T-helper 1 cell (primary cell): ENCODE results near the gene DUSP28.
"Not testable (repeated sequence)": the region's sequence is repeated elsewhere in the genome, so short reads cannot be mapped to it uniquely, and the experiment has no call there.

ENCODE experiments used
- DNase-seq, 5 donors: peaks; one replicate each; pipeline ENCODE4 v3.0.0-alpha.2; 2012 to 2020

DUSP28 gene

GRCh38 chr2:240561325-240561971 lies 1.3 kb downstream of the DUSP28 start:
- DNase-seq, result peak in 1 of 5 donors; percentile 68

GRCh38 chr2:240563231-240563630 lies 3.1 kb downstream of the DUSP28 start:
- not testable (repeated sequence) for DNase-seq

GRCh38 chr2:240563951-240564560 lies 3.9 kb downstream of the DUSP28 start:
- DNase-seq, result no peak

GRCh38 chr2:240564561-240565332 lies 4.6 kb downstream of the DUSP28 start:
- peak in 1 of 5 donors; percentile 57 for DNase-seq

- DNase-seq, result peak; percentile 84 to 97 (median 87)
Observed at GRCh38 chr2:240565333-240566202, 5.4 kb downstream of the DUSP28 start.

- peak; percentile 92 to 95 (median 94) for DNase-seq
Observed at GRCh38 chr2:240566203-240567136, 6.3 kb downstream of the DUSP28 start.

- DNase-seq, result peak in 3 of 5 donors; percentile 29 to 47 (median 41)
Observed at GRCh38 chr2:240567137-240567871, 7.1 kb downstream of the DUSP28 start.

- DNase-seq, result peak; percentile 32 to 69 (median 42)
Observed at GRCh38 chr2:240567872-240568677, 7.9 kb downstream of the DUSP28 start, which contains the start of gene RNPEPL1. RNPEPL1 (plus strand) TSS chr2:240568484; CDS start chr2:240568587, 103 bp downstream.

GRCh38 chr2:240568678-240569522 lies 8.7 kb downstream of the DUSP28 start:
- peak; percentile 37 to 69 (median 43) for DNase-seq

GRCh38 chr2:240569523-240569997 lies 9.4 kb downstream of the DUSP28 start:
- peak in 1 of 5 donors; percentile 9 for DNase-seq

GRCh38 chr2:240569998-240570530 lies 9.9 kb downstream of the DUSP28 start:
- peak in 1 of 5 donors; percentile 8 for DNase-seq

- peak in 1 of 5 donors; percentile 6 for DNase-seq
Observed at GRCh38 chr2:240570531-240571313, 10.6 kb downstream of the DUSP28 start.

GRCh38 chr2:240571314-240571973 lies 11.3 kb downstream of the DUSP28 start:
- peak in 1 of 5 donors; percentile 8 for DNase-seq

- DNase-seq, result no peak
Observed at GRCh38 chr2:240572141-240573031, 12.2 kb downstream of the DUSP28 start.

- no peak for DNase-seq
Observed at GRCh38 chr2:240573071-240573515, 12.9 kb downstream of the DUSP28 start.
